Spleen (tissue), 7 donors: ENCODE measurements around the gene ETDC.

Experiments
- CTCF ChIP-seq, 11 experiments: fragments of 200-600 bp in 7 of 11; fragments of 450-650 bp in 4 of 11; sonication (generic) in 4 of 11; IDR thresholded peaks in 8 of 11; conservative IDR thresholded peaks in 3 of 11; 1 replicate in 7 of 11; 2 replicates in 4 of 11; pipeline versions ENCODE4 v1.4.0 to v1.8.0; 2016 to 2021; ENCODE audit warnings: antibody characterized with exemption in 11 of 11, inconsistent platforms in 4 of 11, mild to moderate bottlenecking in 1 of 11
- POLR2A ChIP-seq, 3 donors: fragments of 450-650 bp; IDR thresholded peaks; one replicate each; pipeline ENCODE4 v1.5.1; 2017; ENCODE audit warnings: antibody characterized with exemption in 3 of 3, mild to moderate bottlenecking in 1 of 3
- POLR2AphosphoS5 ChIP-seq, 3 donors: sonication (generic); formaldehyde crosslinking; IDR thresholded peaks; one replicate each; pipeline ENCODE4 v1.5.1; 2017; ENCODE audit warnings: antibody characterized with exemption in 3 of 3
- donor health status: DM: no; HTN: no; CAD: no; lungs with moderate emphysema.
- donor health status: DM: no; HTN: no; CAD: no.
- donor health status: DM: no; HTN: no; CAD: no.

GRCh38 chrX:135340831-135341230 lies 31.6 kb downstream of the ETDC start:
- TF ChIP-seq CTCF (IDR thresholded peaks at IDR 0.05 in 8 of 11, conservative IDR thresholded peaks at IDR 0.05 in 3 of 11) (no peak), POLR2A (IDR thresholded peaks at IDR 0.05) (no peak), POLR2AphosphoS5 (IDR thresholded peaks at IDR 0.05) (no peak)
